Measurements from ENCODE around the gene TPST2.

GRCh38 chr22:26564672-26565071 lies 25.3 kb downstream of the TPST2 start:
- no peak for TF ChIP-seq CTCF (conservative IDR thresholded peaks at IDR 0.05; ENCODE audit: low read depth, low read length)
- TF ChIP-seq RAD21 (IDR thresholded peaks at IDR 0.05; ENCODE audit: low read length) = no peak
- no peak for TF ChIP-seq POLR2A (IDR thresholded peaks at IDR 0.05; ENCODE audit: low read depth, low read length)
- no peak for TF ChIP-seq NFE2L2 (IDR thresholded peaks at IDR 0.05; ENCODE audit: low read depth, low read length)
- TF ChIP-seq CHD1 (IDR thresholded peaks at IDR 0.05; ENCODE audit: low read depth, low read length) = no peak
- no peak for TF ChIP-seq MXI1 (IDR thresholded peaks at IDR 0.05; ENCODE audit: borderline replicate concordance, low read depth, low read length)
- no peak for TF ChIP-seq USF2 (IDR thresholded peaks at IDR 0.05; ENCODE audit: low read depth, low read length)
- no peak for TF ChIP-seq MAZ (IDR thresholded peaks at IDR 0.05; ENCODE audit: borderline replicate concordance, low read depth, low read length)
- TF ChIP-seq RFX5 (IDR thresholded peaks at IDR 0.05; ENCODE audit: low read depth, low read length) = no peak
- no peak for TF ChIP-seq SMC3 (IDR thresholded peaks at IDR 0.05; ENCODE audit: low read depth, low read length)
- TF ChIP-seq ELK1 (IDR thresholded peaks at IDR 0.05; ENCODE audit: borderline replicate concordance, low read depth, low read length) = no peak
- no peak for TF ChIP-seq BHLHE40 (IDR thresholded peaks at IDR 0.05; ENCODE audit: low read depth, low read length)
- no peak for TF ChIP-seq MAFK (IDR thresholded peaks at IDR 0.05; ENCODE audit: low read depth, low read length)
